NCI-H1694 treated with DMSO at 0.1 percent for 48 hours (cell line): ENCODE measurements around the gene DYNC2LI1.

Source experiments
- DNase-seq: peaks from one replicate; lab custom pipeline; 2025; lab: John Stamatoyannopoulos, UW

Gene DYNC2LI1

DNA sequence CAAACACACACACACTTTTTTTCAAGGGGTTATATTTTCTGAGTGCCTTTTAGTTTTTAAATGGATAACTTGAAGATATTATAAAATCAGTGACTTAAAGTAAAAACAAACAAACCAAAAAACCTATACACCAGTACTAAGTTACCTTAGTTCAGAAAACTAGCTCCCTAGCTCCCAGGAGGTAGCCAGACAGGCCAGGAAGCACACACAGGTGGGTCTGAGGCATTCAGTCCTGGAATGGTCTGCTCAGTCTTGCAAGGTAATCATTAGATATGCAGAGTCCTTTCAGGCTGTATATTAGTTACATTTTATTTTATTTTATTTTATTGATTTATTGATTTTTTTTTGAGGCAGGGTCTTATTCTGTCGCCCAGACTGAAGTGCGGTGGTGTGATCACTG, 10.7 kb upstream of the DYNC2LI1 start:
- no peak for DNase-seq

DNA sequence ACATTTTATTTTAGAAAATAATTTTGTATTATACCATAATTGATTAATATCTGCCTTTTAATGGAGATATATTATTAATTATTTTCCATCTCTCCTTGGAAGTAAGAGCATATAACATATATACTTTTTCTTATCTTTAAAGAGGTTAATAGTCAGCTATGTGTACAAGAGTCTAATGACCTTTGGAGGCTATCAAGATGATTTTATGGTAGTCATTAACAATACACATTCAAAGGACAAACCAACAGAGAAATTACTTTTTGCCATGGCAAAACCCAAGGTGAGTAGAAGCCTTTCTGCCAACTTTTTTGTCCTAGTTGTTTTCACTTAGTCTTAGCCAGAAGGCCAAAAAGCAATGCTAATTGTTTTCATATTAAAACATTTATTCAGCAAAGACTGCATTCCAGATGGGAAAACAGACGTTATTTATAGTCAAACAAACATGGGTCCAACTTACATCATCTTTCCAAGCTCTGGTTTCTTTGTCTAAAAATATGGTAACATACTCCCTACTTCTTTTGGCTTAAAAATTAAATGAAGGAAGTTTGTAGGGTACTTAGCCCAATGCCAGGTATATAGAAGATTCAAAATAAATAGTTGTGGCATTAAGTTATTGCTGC, 9.6 kb upstream of the DYNC2LI1 start:
- DNase-seq: peak; percentile 84

DNA sequence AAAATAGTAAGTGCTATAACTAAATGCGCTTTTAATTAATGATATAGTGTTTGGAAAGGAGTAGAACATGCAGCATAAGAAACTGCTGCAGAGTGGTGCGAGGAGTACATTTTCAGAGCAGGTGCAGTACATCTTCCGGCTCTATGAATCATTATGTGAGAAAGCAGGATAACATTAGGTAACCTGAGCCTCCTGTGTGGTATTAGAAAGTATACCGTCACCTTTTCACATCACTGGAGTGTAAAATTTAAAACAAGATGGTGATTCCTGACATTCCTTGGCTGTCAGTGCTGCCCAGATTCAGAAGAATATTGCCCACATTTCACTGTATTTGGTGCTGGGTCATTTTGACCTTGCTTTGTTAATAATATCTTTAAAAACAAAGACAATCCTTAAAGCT, 7.8 kb upstream of the DYNC2LI1 start:
- no peak for DNase-seq

- no peak for DNase-seq
Observed at GRCh38 chr2:43774617-43775016, 778 bp downstream of the DYNC2LI1 start.

- DNase-seq: no peak
Observed at GRCh38 chr2:43776324-43776723, 2.5 kb downstream of the DYNC2LI1 start.

GRCh38 chr2:43777306-43777926, 3.6 kb downstream of the DYNC2LI1 start:
- no peak for DNase-seq

- no peak for DNase-seq
Observed at GRCh38 chr2:43778233-43778632, 4.4 kb downstream of the DYNC2LI1 start.

GRCh38 chr2:43787895-43788294, 14.1 kb downstream of the DYNC2LI1 start:
- no peak for DNase-seq

DNA sequence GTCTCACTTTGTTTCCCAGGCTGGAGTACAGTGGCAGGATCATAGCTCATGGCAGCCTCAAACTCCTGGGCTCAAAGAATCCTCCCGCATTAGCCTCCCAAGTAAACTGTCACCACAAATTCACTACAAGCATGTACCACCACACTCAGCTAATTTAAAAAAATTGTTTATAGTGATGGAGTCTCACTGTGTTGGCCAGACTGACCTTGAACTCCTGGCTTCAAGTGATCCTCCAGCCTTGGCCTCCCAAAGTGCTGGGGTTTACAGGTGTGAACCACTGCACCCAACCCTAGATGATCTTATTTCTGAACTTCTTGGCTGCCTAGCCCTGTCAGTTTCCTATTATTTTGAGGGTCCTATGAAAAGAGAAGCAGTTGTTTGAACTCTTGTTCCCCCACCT, 14.8 kb downstream of the DYNC2LI1 start:
- DNase-seq: no peak

DNA sequence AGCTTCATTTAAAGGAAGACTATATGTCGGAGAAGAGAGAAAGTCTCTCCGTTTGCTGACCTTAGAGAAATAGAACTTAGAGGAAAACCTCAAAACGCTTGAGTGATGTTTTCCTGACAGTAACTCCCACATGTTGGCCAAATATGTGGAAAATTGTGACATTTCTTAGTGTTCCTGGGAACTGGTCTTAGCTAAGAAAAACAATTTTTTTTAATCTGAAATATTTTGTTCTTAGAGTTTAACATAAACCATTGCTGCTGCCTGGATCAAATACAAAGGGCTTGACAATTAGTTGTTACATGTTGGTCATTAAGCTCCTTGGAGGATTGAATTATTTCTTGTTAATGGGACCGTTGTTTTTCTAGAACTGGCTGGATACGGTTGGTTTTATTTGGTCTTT, 16.3 kb downstream of the DYNC2LI1 start:
- no peak for DNase-seq

GRCh38 chr2:43791035-43791765, 17.4 kb downstream of the DYNC2LI1 start:
- DNase-seq: no peak

DNA sequence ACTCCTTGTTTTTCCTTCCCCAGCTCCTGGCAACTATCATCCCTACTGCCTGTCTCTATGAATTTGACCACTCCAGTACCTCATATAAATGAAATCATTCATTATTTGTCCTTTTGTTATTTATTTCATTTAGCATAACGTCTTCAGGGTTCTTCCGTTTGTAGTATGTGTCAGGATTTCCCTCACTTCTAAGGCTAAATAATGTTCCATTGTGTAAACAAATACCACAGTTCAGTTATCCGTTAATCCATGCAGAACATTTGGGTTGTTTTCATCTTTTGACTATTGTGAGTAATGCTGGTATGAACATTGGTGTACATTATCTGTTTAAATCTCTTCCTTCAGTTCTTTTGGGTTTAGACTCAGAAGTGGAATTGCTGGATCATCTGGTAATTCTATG, 18.8 kb downstream of the DYNC2LI1 start:
- no peak for DNase-seq

- DNase-seq: no peak
Observed at GRCh38 chr2:43794956-43795355, 21.1 kb downstream of the DYNC2LI1 start.

GRCh38 chr2:43796206-43796605, 22.4 kb downstream of the DYNC2LI1 start:
- DNase-seq: no peak

DNA sequence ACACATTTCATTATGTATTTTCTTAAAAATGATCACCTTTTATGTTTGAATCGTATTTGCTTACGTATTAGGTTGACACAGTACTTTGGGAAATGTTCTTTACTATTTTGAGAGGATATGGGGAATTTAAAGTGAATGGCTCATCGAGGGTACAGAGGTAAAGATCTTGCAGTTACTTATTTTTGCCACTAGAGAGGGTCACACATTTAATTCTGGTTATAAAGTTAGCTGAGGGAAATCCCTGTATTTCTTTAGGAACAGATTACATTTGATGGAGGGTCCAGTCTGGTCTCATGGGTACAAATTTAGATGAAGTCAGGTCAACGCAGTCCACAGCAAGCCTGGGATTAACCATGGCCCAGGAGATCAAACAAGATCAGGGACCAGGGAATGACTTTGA, 24.5 kb downstream of the DYNC2LI1 start:
- DNase-seq: no peak

GRCh38 chr2:43800894-43801293, 27.1 kb downstream of the DYNC2LI1 start:
- no peak for DNase-seq

- DNase-seq: no peak
Observed at GRCh38 chr2:43802135-43802534, 28.3 kb downstream of the DYNC2LI1 start.

- DNase-seq: no peak
Observed at GRCh38 chr2:43803113-43803512, 29.3 kb downstream of the DYNC2LI1 start.

DNA sequence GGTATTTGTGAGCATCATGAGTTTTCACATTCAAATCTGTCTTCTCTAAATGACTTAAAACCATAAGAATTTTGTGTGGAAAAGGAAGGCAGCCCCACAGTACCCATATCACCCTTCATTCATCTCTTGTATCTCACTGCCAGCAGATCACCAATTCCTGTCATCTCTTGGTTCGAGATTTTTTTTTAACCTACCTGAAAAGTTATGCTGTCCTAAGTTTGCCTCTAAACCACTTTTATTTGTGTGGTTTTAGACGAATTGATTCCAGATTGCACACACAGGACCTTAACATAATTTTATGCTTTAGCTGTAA, 32.8 kb downstream of the DYNC2LI1 start:
- no peak for DNase-seq

GRCh38 chr2:43810452-43810851, 36.6 kb downstream of the DYNC2LI1 start:
- DNase-seq: no peak

GRCh38 chr2:43810888-43811287, 37.0 kb downstream of the DYNC2LI1 start:
- no peak for DNase-seq

DNA sequence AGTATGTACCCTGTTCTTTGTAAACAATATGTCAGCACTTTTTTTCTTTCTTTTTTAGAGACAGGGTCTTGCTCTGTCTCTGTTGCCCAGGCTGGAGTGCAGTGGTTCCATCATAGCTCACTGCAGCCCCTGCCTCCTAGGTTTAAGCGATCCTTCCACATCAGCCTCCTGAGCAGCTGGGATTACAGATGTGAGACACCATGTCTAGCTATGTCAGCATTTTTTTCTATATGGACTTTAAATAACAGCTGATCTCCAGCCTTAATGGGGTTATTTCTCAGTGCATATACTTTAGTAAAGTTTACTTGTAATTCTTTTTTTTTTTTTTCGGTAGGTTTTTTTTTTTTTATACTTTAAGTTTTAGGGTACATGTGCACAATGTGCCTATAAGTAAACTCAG, 38.2 kb downstream of the DYNC2LI1 start:
- DNase-seq: no peak

GRCh38 chr2:43812947-43813346, 39.1 kb downstream of the DYNC2LI1 start:
- no peak for DNase-seq

DNA sequence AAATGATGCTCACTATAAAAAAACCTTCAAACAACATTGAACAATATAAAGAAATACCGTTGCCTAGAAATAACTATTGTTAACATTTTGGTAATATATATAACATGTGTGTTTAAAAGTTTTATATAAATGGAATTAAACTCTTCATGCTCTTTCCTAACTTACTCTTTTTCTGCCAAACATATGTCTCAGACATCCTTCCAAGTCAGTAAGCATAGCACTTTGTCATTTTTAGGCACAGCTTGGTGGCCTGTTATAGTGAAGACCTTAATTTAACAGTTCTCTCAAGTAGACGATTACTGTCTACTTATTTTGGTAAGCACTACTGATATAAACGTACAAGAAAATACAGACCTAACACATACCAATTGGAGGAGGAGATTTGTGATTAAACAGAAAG, 40.9 kb downstream of the DYNC2LI1 start:
- DNase-seq: no peak
